AG09319 (cell line): ENCODE results near the gene DPP9.

Source experiments
- DNase-seq: peaks from one replicate; pipeline ENCODE4 v3.0.0-alpha.2; 2010; ENCODE audit warnings: low read depth; ENCODE audit errors: extremely low read depth
- TF ChIP-seq, protein P1 (sequence below): IDR thresholded peaks from 2 replicates; pipeline ENCODE4 v1.5.1; 2011; ENCODE audit warnings: low read depth, mild to moderate bottlenecking, inconsistent platforms, low read length, moderate library complexity

DPP9 gene

DNA sequence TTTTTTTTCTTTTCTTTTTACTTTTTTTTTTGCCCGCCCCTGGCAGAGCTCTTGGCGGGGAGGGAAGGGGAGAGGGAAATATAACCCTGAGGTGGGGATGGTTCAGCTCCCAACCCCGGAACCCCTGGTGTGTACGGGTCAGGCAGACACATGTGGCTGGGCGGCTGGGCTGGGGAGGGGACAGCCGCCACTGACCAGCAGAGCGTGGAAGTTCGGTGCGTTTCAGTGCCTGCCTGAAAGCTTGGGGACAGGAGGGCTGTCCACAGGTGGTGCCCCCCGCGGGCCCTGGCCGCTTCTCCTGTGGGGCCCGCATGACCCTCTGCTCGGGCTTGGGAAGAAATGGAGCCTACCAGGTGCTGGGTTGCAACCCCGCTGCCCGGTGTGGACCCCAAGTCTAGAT lies 48.3 kb downstream of the DPP9 start:
- TF ChIP-seq, protein P1, sequence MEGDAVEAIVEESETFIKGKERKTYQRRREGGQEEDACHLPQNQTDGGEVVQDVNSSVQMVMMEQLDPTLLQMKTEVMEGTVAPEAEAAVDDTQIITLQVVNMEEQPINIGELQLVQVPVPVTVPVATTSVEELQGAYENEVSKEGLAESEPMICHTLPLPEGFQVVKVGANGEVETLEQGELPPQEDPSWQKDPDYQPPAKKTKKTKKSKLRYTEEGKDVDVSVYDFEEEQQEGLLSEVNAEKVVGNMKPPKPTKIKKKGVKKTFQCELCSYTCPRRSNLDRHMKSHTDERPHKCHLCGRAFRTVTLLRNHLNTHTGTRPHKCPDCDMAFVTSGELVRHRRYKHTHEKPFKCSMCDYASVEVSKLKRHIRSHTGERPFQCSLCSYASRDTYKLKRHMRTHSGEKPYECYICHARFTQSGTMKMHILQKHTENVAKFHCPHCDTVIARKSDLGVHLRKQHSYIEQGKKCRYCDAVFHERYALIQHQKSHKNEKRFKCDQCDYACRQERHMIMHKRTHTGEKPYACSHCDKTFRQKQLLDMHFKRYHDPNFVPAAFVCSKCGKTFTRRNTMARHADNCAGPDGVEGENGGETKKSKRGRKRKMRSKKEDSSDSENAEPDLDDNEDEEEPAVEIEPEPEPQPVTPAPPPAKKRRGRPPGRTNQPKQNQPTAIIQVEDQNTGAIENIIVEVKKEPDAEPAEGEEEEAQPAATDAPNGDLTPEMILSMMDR = no peak
- DNase-seq = no peak

DNA sequence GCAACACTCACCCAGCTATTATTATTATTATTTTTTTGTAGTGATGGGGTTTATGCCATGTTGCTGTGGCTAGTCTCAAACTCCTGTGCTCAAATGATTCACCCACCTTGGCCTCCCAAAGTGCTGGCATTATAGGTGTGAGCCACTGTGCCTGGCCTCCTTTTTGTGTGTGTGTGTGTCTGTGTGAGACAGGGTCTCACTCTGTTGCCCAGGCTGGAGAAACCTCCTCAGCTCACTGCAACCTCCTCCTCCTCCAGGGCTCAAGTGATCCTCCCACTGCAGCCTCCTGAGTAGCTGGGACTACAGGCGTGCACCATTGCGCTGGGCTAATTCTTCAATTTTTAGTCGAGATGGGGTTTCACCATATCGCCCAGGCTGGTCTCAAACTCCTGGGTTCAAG lies 49.9 kb downstream of the DPP9 start:
- TF ChIP-seq, protein P1 = no peak

GRCh38 chr19:4673216-4673615 lies 50.4 kb downstream of the DPP9 start:
- TF ChIP-seq, protein P1 = no peak
- no peak for DNase-seq

More for the DNA sequence above, 49.9 kb downstream of the DPP9 start:
- no peak for DNase-seq

- TF ChIP-seq, protein P1 = no peak
- DNase-seq = no peak
Observed at GRCh38 chr19:4671185-4671851, 52.3 kb downstream of the DPP9 start.

GRCh38 chr19:4669723-4670480 lies 53.7 kb downstream of the DPP9 start, which contains the start of gene MYDGF:
Gene MYDGF (minus strand): TSS chr19:4670342. CDS start chr19:4670334, 8 bp downstream.
- DNase-seq = peak; percentile 71
- TF ChIP-seq, protein P1 = no peak

- TF ChIP-seq, protein P1 = no peak
- no peak for DNase-seq
Observed at GRCh38 chr19:4664642-4665041, 59.0 kb downstream of the DPP9 start.

GRCh38 chr19:4662812-4663211 lies 60.8 kb downstream of the DPP9 start:
- TF ChIP-seq, protein P1 = no peak

More at GRCh38 chr19:4662812-4663211, 60.8 kb downstream of the DPP9 start:
- DNase-seq = no peak
